Tibial artery (tissue), 4 donors: Measurements from ENCODE around the gene SLC35D2.
A peak's percentile ranks its signal among the peaks of the same experiment; 100 is the strongest.

ENCODE experiments used
- DNase-seq, 2 donors: peaks; one replicate each; pipeline ENCODE4 v3.0.0-alpha.2; 2019
- H3K27ac ChIP-seq, 2 donors: fragments of 200-600 bp; sonication (generic) in 1 of 2; 1 replicate in 1 of 2; 2 replicates in 1 of 2; pipeline ENCODE4 v1.5.1; 2018 to 2019; ENCODE audit warnings: mild to moderate bottlenecking in 1 of 2
- H3K27me3 ChIP-seq, 2 donors: fragments of 200-600 bp; sonication (generic) in 1 of 2; one replicate each; pipeline versions ENCODE4 v1.5.1 to v1.6.0; 2016 to 2019
- H3K36me3 ChIP-seq, 3 donors: fragments of 200-600 bp; sonication (generic) in 2 of 3; one replicate each; pipeline ENCODE4 v1.5.1; 2016 to 2019; ENCODE audit warnings: mild to moderate bottlenecking in 2 of 3
- H3K4me1 ChIP-seq, 4 donors: fragments of 200-600 bp; sonication (generic) in 2 of 4; 1 replicate in 3 of 4; 2 replicates in 1 of 4; pipeline ENCODE4 v1.5.1; 2016 to 2019
- H3K4me3 ChIP-seq, 2 donors: fragments of 200-600 bp; sonication (generic) in 1 of 2; 1 replicate in 1 of 2; 2 replicates in 1 of 2; pipeline ENCODE4 v1.5.1; 2018 to 2019; ENCODE audit warnings: mild to moderate bottlenecking in 2 of 2
- H3K9me3 ChIP-seq, 3 donors: fragments of 200-600 bp; sonication (generic) in 1 of 3; one replicate each; pipeline ENCODE4 v1.5.1; 2016 to 2019
- CTCF ChIP-seq, 2 experiments: fragments of 200-600 bp in 1 of 2; fragments of 450-650 bp in 1 of 2; IDR thresholded peaks; one replicate each; pipeline ENCODE4 v1.5.1; 2017 to 2019; ENCODE audit warnings: antibody characterized with exemption in 2 of 2, mild to moderate bottlenecking in 1 of 2, moderate library complexity in 1 of 2
- intact Hi-C: fragments of 100-400 bp; cut with DNase I; formaldehyde crosslinking; loops from one replicate; pipeline ENCODE4 v1.15.0; 2023; ENCODE audit warnings: low total_unique reads

SLC35D2 gene

GRCh38 chr9:96417661-96418082, 34.2 kb upstream of the SLC35D2 start:
- intact Hi-C loops: loop anchor here (2.0 to 10.0 kb wide), 3 partner anchors 33 to 237 kb away; partner anchors contain the start of genes HABP4 and PRXL2C
- peak in 1 of 2 donors; percentile 22 for DNase-seq
- Histone ChIP-seq H3K36me3 (no peaks in the 10 kb centered on the region), H3K4me1 (peaks cover 11 to 34% (median 25%) of the 10 kb centered on the region in 4 donors), H3K27ac (peak overlapping the region; percentile 95 to 98), H3K9me3 (no peaks in the 10 kb centered on the region), H3K4me3 (peak overlapping the region; percentile 67 to 75), H3K27me3 (no peaks in the 10 kb centered on the region)
- no peak for TF ChIP-seq CTCF (IDR thresholded peaks at IDR 0.05)

GRCh38 chr9:96417051-96417586, 33.6 kb upstream of the SLC35D2 start:
- H3K4me1 ChIP-seq: peaks cover 11 to 34% (median 25%) of the 10 kb centered on the region in 4 donors
- H3K4me3 ChIP-seq: peak overlapping the region; percentile 67 to 75
- H3K27ac ChIP-seq: peak overlapping the region; percentile 95 to 98
- TF ChIP-seq CTCF (IDR thresholded peaks at IDR 0.05): peak; percentile 8 to 22
- intact Hi-C loops: loop anchor here (10.0 kb wide), 1 partner anchor 148 kb away; no protein-coding TSS in a partner anchor
- H3K9me3 ChIP-seq: no peaks in the 10 kb centered on the region
- H3K36me3 ChIP-seq: no peaks in the 10 kb centered on the region
- H3K27me3 ChIP-seq: no peaks in the 10 kb centered on the region
- peak; percentile 82 to 93 for DNase-seq

- H3K27me3 ChIP-seq: no peaks in the 10 kb centered on the region
- DNase-seq: no peak
- TF ChIP-seq CTCF (IDR thresholded peaks at IDR 0.05): no peak
- no peak overlapping the region for H3K4me3 ChIP-seq
- H3K36me3 ChIP-seq: no peaks in the 10 kb centered on the region
- no peaks in the 10 kb centered on the region for H3K9me3 ChIP-seq
- no peak overlapping the region for H3K27ac ChIP-seq
- intact Hi-C loops: loop anchor here (10.0 kb wide), 1 partner anchor 151 kb away; no protein-coding TSS in a partner anchor
- peaks cover 4 to 10% (median 6%) of the 10 kb centered on the region in 4 donors for H3K4me1 ChIP-seq
These were observed 30.1 kb upstream of the SLC35D2 start for GRCh38 chr9:96413302-96414221.

GRCh38 chr9:96412174-96412913, 28.8 kb upstream of the SLC35D2 start:
- no peak for DNase-seq
- Histone ChIP-seq H3K9me3 (no peaks in the 10 kb centered on the region), H3K4me1 (peaks cover 4 to 7% (median 5%) of the 10 kb centered on the region in 4 donors), H3K36me3 (no peaks in the 10 kb centered on the region), H3K4me3 (no peak overlapping the region), H3K27ac (no peak overlapping the region), H3K27me3 (no peaks in the 10 kb centered on the region)
- no peak for TF ChIP-seq CTCF (IDR thresholded peaks at IDR 0.05)
- intact Hi-C loops: loop anchor here (10.0 kb wide), 1 partner anchor 152 kb away; no protein-coding TSS in a partner anchor

- TF ChIP-seq CTCF (IDR thresholded peaks at IDR 0.05): no peak
- Histone ChIP-seq H3K4me3 (no peak overlapping the region), H3K27ac (no peak overlapping the region), H3K36me3 (no peaks in the 10 kb centered on the region), H3K4me1 (peaks cover 0 to under 1% (median 0%) of the 10 kb centered on the region in 4 donors), H3K27me3 (no peaks in the 10 kb centered on the region), H3K9me3 (no peaks in the 10 kb centered on the region)
- intact Hi-C loops: loop anchor here (10.0 kb wide), 1 partner anchor 154 kb away; no protein-coding TSS in a partner anchor
- DNase-seq: no peak
These were observed 27.8 kb upstream of the SLC35D2 start for GRCh38 chr9:96411129-96411838.
